GM19452 (cell line): ENCODE results near the gene THEM4.
"Not testable (repeated sequence)": the region's sequence is repeated elsewhere in the genome, so short reads cannot be mapped to it uniquely, and the experiment has no call there.

Experiments
- ATAC-seq: cut with Tn5 transposase; IDR thresholded peaks from one replicate; pipeline ENCODE4 v1.9.1; 2021; ENCODE audit not compliant: unreplicated experiment

THEM4 gene

GRCh38 chr1:151935154-151935553 lies 25.8 kb upstream of the THEM4 start:
- ATAC-seq, result no peak

- no peak for ATAC-seq
Observed at GRCh38 chr1:151934048-151934493, 24.8 kb upstream of the THEM4 start.

DNA sequence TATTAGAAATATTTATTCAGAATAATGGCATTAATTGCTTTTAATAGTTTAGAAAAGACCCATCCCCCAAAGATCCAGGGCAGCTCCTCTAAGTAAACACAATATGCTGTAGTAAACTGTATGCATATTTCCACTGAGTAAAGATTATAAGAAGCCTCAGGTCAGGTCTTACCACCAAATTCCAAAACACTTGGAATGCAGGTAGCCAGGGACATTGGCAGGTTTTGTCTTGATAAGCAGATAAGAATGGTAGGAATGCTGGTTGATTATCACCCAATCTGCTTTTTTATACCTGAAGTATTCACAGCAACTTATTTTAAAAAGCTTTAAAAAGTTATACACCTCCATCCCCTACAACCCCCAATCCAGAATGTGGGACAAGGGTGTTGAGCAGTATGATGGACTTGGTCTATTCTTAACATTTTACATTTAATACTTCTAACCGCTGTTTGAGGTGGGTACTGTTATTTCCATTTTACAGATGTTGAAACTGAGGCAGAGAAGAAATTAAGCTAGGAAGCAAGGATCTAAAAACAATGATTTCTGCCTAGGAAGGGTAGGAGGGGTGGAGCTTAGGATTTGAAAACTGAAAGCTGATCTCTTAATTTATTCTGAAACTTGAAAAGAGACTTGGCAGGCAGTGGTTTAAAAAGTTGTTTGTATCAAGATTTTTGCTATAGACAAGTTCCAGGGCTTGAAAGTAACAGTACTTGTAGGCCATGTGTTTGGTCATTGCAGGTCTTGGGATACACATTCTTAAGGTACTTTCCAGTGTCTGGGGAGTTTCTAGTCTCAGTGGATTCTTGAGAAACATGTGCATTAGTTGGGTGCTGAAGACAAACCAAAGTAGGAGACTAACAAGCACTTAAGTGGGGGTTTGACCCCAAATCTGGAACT lies 15.6 kb upstream of the THEM4 start:
- no peak for ATAC-seq

- no peak for ATAC-seq
Observed at GRCh38 chr1:151923422-151923821, 14.1 kb upstream of the THEM4 start.

- no peak for ATAC-seq
Observed at GRCh38 chr1:151920149-151920548, 10.8 kb upstream of the THEM4 start.

- ATAC-seq, result no peak
Observed at GRCh38 chr1:151918819-151919610, 9.7 kb upstream of the THEM4 start.

DNA sequence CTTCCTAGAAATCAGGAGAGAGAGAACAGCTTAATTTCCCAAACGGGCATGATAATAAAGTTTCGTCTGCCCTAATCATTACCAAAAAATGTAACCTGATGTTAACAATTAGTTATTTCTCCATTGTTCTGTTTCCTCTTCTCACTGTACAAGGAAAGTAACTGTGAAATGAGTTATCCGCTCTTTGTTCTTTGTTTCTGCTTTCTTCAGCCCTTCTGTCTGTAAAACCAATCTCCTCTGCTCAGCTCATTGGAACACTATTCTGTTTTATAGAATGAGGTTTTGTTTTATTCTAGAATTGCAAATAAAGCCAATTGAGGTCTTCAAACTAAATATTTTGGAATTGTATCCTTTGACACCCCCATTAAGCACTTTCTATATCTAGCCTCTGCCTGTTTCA lies 8.8 kb upstream of the THEM4 start:
- ATAC-seq, result no peak

DNA sequence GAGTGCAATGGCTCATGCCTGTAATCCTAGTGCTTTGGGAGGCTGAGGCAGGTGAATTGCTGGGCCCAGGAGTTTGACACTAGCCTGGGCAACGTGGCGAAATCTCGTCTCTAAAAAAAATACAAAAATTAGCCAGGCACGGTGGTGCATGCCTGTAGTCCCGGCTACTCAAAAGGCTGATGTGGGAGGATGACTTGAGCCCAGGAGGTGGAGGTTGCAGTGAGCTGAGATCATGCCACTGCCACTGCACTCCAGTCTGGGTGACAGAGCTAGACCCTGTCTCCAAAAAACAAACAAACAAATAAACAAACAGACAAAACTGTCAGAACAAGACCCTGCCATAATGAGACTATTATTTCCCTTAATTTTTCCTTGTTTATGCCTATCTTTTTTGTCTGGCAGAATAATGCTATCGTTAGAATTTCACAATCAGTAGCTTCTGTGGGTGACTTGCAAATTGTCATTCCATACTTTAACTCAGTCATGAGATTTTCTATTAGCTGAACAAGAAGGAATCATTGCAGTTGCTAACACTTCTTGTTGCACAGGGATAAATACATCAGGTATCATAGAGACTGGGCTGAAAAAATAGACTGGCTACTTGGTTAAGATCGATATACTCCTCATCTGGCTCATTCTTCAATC lies 7.5 kb upstream of the THEM4 start:
- no peak for ATAC-seq

DNA sequence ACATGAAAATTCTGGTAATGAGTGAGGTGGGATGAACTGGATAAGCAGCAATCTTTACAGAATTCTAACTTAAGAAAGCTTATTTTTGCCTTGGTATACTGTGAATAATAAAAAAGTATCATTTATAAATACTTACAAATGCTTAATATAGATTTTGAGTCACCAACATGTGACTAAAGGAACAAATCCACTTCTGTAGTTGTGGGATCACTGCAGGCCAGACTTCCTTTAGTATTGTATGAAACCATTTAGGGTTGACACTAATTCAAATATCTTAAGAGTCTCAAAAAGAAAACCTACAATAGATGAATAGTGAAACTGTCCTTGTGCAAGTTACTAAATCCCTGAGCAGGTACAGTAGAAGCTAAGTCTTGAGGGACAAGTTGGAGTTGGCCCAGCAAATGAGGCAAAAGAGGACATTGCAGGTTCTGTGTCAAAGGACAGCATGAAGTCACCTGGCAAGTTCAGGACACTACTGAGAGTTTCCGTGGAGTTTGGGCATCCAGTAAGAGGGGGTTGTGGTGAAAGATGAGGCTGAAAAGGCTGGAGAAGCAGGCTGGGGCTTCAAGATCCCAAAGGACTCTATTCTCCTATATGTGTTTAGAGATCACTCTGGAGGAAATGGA lies 5.9 kb upstream of the THEM4 start:
- no peak for ATAC-seq

DNA sequence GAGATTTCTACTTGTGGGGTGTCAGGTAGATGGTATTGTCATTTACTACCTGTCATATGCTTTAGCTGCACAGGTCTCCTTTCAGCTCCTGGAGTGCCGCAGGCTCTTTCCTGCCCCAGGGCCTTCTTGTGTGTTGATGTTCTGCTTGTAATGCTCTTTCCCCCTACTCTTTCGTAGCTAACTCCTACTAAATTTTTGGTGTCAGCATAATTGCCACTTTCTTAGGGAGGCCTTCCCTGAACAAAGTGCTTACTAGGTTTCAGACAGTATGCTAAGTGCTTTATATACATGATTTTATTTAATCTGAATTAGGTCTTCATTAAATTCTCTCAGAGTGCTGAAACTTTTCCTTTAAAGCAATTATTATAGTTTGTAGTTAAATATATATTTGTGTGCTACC lies 4.8 kb upstream of the THEM4 start:
- ATAC-seq, result no peak

GRCh38 chr1:151912973-151913372 lies 3.7 kb upstream of the THEM4 start:
- no peak for ATAC-seq

GRCh38 chr1:151908228-151908691 lies 1.1 kb downstream of the THEM4 start:
- no peak for ATAC-seq

GRCh38 chr1:151907363-151908139 lies 1.8 kb downstream of the THEM4 start:
- no peak for ATAC-seq

DNA sequence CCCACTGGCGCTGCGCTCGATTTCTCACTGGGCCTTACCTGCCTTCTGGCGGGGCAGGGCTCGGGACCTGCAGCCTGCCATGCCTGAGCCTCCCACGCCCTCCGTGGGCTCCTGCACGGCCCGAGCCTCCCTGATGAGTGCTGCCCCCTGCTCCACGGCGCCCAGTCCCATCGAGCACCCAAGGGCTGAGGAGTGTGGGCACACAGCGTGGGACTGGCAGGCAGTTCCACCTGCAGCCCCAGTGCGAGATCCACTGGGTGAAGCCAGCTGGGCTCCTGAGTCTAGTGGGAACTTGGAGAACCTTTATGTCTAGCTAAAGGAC lies 3.0 kb downstream of the THEM4 start:
- not testable (repeated sequence) for ATAC-seq

- not testable (repeated sequence) for ATAC-seq
Observed at GRCh38 chr1:151905443-151906323, 3.6 kb downstream of the THEM4 start.

GRCh38 chr1:151905070-151905442 lies 4.3 kb downstream of the THEM4 start:
- ATAC-seq, result no peak

DNA sequence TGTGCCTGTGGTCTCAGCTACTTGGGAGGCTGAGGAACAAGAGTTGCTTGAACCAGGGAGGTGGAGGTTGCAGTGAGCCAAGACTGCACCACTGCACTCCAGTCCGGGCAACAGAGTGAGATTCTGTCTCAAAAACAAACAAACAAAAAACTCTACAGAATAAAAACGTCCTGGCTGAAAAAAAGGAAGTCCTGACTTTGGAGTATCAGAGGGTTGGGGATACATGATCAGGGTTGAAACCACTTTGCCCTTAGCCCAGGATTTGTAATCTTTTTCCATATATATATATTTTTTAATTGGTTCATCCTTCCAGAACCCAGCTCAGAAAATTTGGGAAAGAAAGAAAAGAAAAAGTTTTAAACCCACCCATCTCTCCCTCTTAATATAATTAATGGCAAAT lies 6.5 kb downstream of the THEM4 start:
- ATAC-seq, result no peak

DNA sequence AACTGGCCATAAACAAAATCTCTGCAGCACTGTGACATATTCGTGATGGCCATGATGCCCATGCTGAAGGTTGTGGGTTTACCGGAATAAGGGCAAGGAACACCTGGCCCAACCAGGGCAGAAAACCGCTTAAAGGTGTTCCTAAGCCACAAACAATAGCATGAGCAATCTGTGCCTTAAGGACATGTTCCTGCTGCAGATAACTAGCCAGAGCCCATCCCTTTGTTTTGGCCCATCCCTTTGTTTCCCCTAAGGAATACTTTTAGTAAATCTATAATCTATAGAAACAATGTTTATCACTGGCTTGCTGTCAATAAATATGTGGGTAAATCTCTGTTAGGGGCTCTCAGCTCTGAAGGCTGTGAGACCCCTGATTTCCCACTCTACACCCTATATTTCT lies 8.5 kb downstream of the THEM4 start:
- ATAC-seq, result not testable (repeated sequence)

DNA sequence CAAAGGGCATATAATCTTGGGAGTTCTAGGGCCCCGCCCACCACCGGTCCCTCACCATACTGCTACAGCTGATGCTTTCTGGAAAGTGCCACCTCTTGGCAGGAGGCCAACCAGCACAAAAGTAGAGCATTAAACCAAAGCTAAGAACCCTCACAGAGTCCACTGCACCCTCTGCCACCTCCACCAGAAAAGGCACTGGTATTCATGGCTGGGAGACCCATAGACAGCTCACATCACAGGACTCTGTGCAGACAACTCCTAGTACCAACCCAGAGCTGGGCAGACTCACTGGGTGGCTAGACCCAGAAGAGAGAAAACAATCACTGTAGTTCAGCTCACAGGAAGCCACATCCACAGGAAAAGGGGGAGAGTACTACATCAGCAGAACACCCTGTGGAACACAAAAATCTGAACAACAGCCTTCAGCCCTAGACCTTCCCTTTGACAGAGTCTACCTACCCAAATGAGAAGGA lies 10.8 kb downstream of the THEM4 start:
- no peak for ATAC-seq
